ENCODE results near the gene NCKAP5.

GRCh38 chr2:133486771-133487191, 81.5 kb downstream of the NCKAP5 start:
- TF ChIP-seq, protein P1, sequence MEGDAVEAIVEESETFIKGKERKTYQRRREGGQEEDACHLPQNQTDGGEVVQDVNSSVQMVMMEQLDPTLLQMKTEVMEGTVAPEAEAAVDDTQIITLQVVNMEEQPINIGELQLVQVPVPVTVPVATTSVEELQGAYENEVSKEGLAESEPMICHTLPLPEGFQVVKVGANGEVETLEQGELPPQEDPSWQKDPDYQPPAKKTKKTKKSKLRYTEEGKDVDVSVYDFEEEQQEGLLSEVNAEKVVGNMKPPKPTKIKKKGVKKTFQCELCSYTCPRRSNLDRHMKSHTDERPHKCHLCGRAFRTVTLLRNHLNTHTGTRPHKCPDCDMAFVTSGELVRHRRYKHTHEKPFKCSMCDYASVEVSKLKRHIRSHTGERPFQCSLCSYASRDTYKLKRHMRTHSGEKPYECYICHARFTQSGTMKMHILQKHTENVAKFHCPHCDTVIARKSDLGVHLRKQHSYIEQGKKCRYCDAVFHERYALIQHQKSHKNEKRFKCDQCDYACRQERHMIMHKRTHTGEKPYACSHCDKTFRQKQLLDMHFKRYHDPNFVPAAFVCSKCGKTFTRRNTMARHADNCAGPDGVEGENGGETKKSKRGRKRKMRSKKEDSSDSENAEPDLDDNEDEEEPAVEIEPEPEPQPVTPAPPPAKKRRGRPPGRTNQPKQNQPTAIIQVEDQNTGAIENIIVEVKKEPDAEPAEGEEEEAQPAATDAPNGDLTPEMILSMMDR (conservative IDR thresholded peaks at IDR 0.05) = no peak
- TF ChIP-seq EZH2 (IDR thresholded peaks at IDR 0.05; ENCODE audit: low read depth) = no peak
